PFSK-1 (cell line): Measurements from ENCODE around the gene LSM4.

Experiments used
- POLR2AphosphoS5 ChIP-seq: IDR thresholded peaks from 2 replicates; pipeline ENCODE4 v1.6.1; 2012; ENCODE audit warnings: low read depth, mild to moderate bottlenecking, control low read depth, low read length, moderate library complexity
- REST ChIP-seq, 2 experiments: IDR thresholded peaks; 2 replicates each; pipeline versions ENCODE4 v1.6.1 to v1.8.0; 2011 to 2012; ENCODE audit warnings: low read depth in 2 of 2, low read length in 2 of 2, control low read depth in 1 of 2, inconsistent platforms in 1 of 2, mild to moderate bottlenecking in 1 of 2, moderate library complexity in 1 of 2; ENCODE audit not compliant: insufficient read depth in 1 of 2
- TAF1 ChIP-seq: IDR thresholded peaks from 2 replicates; pipeline ENCODE4 v1.6.1; 2012; ENCODE audit warnings: low read length, control low read depth, borderline replicate concordance; ENCODE audit not compliant: insufficient read depth

GRCh38 chr19:18342090-18342632 lies 19.3 kb upstream of the LSM4 start:
- no peak for TF ChIP-seq REST (IDR thresholded peaks at IDR 0.05; ENCODE audit: insufficient read depth in 1 of 2, low read depth in 2 of 2, low read length in 2 of 2)
- TF ChIP-seq POLR2AphosphoS5, result no peak
- no peak for TF ChIP-seq TAF1
